ENCODE measurements around the gene PDE2A.

DNA sequence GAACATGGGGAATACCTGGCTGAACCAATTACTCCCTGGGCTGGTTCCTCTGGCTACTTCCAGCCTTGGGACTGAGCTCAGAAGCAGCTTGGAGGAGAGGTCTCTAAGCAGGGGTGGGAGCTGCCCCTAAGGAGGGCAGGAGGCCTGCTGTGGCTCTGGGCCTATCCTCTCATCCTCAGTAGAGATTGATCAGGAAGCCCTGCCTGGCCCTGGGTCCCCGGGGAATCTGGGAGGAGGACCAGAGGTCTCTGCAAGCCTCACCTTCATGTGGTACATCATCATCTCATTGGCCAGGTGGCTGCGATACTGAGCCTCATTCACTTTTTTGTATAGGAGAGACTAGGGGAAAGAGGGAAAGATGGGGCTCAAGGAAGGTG lies 91.1 kb downstream of the PDE2A start:
- no peak for TF ChIP-seq CTCF (IDR thresholded peaks at IDR 0.05; ENCODE audit: poor library complexity)
- TF ChIP-seq EZH2 (IDR thresholded peaks at IDR 0.05; ENCODE audit: borderline replicate concordance): no peak
- TF ChIP-seq EZH2phosphoT487 (IDR thresholded peaks at IDR 0.05; ENCODE audit: low read depth, severe bottlenecking, unreplicated experiment): no peak
